HepG2 (cell line): ENCODE data around the gene PTGES3. TPM values are rescaled to one million over a fixed set of nuclear protein-coding genes. Genes with fewer than 3 reads are reported as not detected.

ENCODE experiments used
- ATAC-seq: fragments of 200-7000 bp; cut with Tn5 transposase; 3 replicates; pipeline ENCODE4 v1.9.1; 2020; ENCODE audit warnings: mild to moderate bottlenecking, moderate library complexity
- BruUV-seq: library from RNA; stranded (reverse); fragments of 400-500 nt; replicated peaks from 2 replicates; lab custom pipeline; 2021; lab: Mats Ljungman, UMichigan
- CTCF ChIA-PET: fragments of 300-600 bp; formaldehyde crosslinking; extraction: SDS; loops from one replicate; lab custom pipeline; 2021; ENCODE audit warnings: low total read pairs, inconsistent platforms, low intra/inter-chr PET ratio; lab: Yijun Ruan, JAX
- POLR2A ChIA-PET: fragments of 350-600 bp; sonication (Branson Sonifier 250); formaldehyde crosslinking; loops from one replicate; lab custom pipeline; 2020; ENCODE audit warnings: antibody characterized with exemption, inconsistent platforms; lab: Yijun Ruan, JAX
- DNase-seq: peaks from one replicate; pipeline ENCODE4 v3.0.0-alpha.2; 2015; ENCODE audit warnings: low spot score
- FAIRE-seq: peaks from 3 replicates; lab custom pipeline; 2011; peaks lifted over from hg19 to GRCh38; lab: Jason Lieb, UNC
- H2AFZ ChIP-seq: one replicate; pipeline ENCODE4 v1.6.1; 2011; ENCODE audit warnings: low read length, inconsistent platforms
- H3K27ac ChIP-seq: fragments of 300-600 bp; 3 replicates; pipeline ENCODE4 v1.8.0; 2011; ENCODE audit warnings: mixed run types, mild to moderate bottlenecking, mixed read lengths, low read length, inconsistent platforms; ENCODE audit not compliant: insufficient read depth; ENCODE audit errors: extremely low read length
- H3K27me3 ChIP-seq, 2 experiments: fragments of 200-600 bp in 1 of 2; 2 replicates in 1 of 2; 3 replicates in 1 of 2; pipeline versions ENCODE4 v1.6.0 to v1.8.0; 2011; ENCODE audit warnings: low read length in 2 of 2, mild to moderate bottlenecking in 2 of 2, moderate library complexity in 2 of 2, inconsistent platforms in 1 of 2; ENCODE audit not compliant: insufficient read depth in 2 of 2, control insufficient read depth in 1 of 2
- H3K36me3 ChIP-seq, 2 experiments: fragments of 200-600 bp in 1 of 2; replicated peaks in 1 of 2; 2 replicates in 1 of 2; 3 replicates in 1 of 2; pipeline versions ENCODE4 v1.5.1 to v1.8.0; 2011; ENCODE audit warnings: low read length in 2 of 2, inconsistent platforms in 1 of 2; ENCODE audit not compliant: insufficient read depth in 2 of 2, control insufficient read depth in 1 of 2
- H3K4me1 ChIP-seq: 2 replicates; pipeline ENCODE4 v1.5.1; 2012; ENCODE audit warnings: low read length, inconsistent platforms; ENCODE audit not compliant: insufficient read depth
- H3K4me2 ChIP-seq: 2 replicates; pipeline ENCODE4 v1.6.0; 2011; ENCODE audit warnings: low read depth, low read length, inconsistent platforms
- H3K4me3 ChIP-seq, 3 experiments: fragments of 200-600 bp in 1 of 3; sonication (generic), shearing (Covaris generic) in 1 of 3; replicated peaks in 1 of 3; 2 replicates each; pipeline ENCODE4 v1.5.1; 2011 to 2016; ENCODE audit warnings: low read length in 3 of 3, inconsistent platforms in 2 of 3, low read depth in 2 of 3, mild to moderate bottlenecking in 2 of 3, control low read depth in 1 of 3, mixed read lengths in 1 of 3; ENCODE audit not compliant: insufficient read depth in 1 of 3
- H3K79me2 ChIP-seq: one replicate; pipeline ENCODE4 v1.6.1; 2011; ENCODE audit warnings: low read length, inconsistent platforms; ENCODE audit not compliant: insufficient read depth
- H3K9ac ChIP-seq: 2 replicates; pipeline ENCODE4 v1.6.0; 2011; ENCODE audit warnings: mild to moderate bottlenecking, low read depth, low read length, inconsistent platforms; ENCODE audit not compliant: insufficient read depth
- H3K9me3 ChIP-seq: 2 replicates; pipeline ENCODE4 v1.5.1; 2012; ENCODE audit warnings: mild to moderate bottlenecking, low read length
- H4K20me1 ChIP-seq: 2 replicates; pipeline ENCODE4 v1.6.0; 2011; ENCODE audit warnings: inconsistent platforms, mild to moderate bottlenecking, low read length, moderate library complexity; ENCODE audit not compliant: insufficient read depth
- ARNTL ChIP-seq: sonication (generic); formaldehyde crosslinking; IDR thresholded peaks from 2 replicates; pipeline ENCODE4 v1.4.0; 2020; ENCODE audit warnings: mild to moderate bottlenecking, missing genetic modification reagents
- GTF3A ChIP-seq: sonication (generic); formaldehyde crosslinking; conservative IDR thresholded peaks from 2 replicates; pipeline ENCODE4 v1.4.0; 2020; ENCODE audit warnings: mild to moderate bottlenecking, missing genetic modification reagents
- KAT8 ChIP-seq: IDR thresholded peaks from 2 replicates; pipeline ENCODE4 v1.6.1; 2016; ENCODE audit warnings: missing genetic modification reagents, missing compliant biosample characterization
- SKI ChIP-seq: fragments of 450-650 bp; IDR thresholded peaks from one replicate; pipeline ENCODE4 v1.6.1; 2018; ENCODE audit warnings: mild to moderate bottlenecking; ENCODE audit not compliant: partially characterized antibody
- TMF1 ChIP-seq: sonication (generic); formaldehyde crosslinking; IDR thresholded peaks from 2 replicates; pipeline ENCODE4 v1.8.1; 2022; ENCODE audit warnings: low read depth, missing genetic modification reagents
- ZBTB20 ChIP-seq: sonication (generic); formaldehyde crosslinking; IDR thresholded peaks from 2 replicates; pipeline ENCODE4 v1.8.1; 2023; ENCODE audit warnings: missing genetic modification reagents, low read depth, mild to moderate bottlenecking, borderline replicate concordance
- ZBTB7B ChIP-seq: sonication (generic); formaldehyde crosslinking; IDR thresholded peaks from 2 replicates; pipeline ENCODE4 v1.4.0; 2020; ENCODE audit warnings: missing genetic modification reagents
- ZNF235 ChIP-seq: sonication (generic); formaldehyde crosslinking; IDR thresholded peaks from 2 replicates; pipeline ENCODE4 v1.8.1; 2023; ENCODE audit warnings: mild to moderate bottlenecking, missing genetic modification reagents, borderline replicate concordance
- ZNF562 ChIP-seq: sonication (generic); formaldehyde crosslinking; IDR thresholded peaks from 2 replicates; pipeline ENCODE4 v1.8.0; 2022; ENCODE audit warnings: missing genetic modification reagents, borderline replicate concordance
- ZNF720 ChIP-seq: sonication (generic); formaldehyde crosslinking; IDR thresholded peaks from 2 replicates; pipeline ENCODE4 v1.4.0; 2020; ENCODE audit warnings: missing genetic modification reagents
- ZSCAN22 ChIP-seq: sonication (generic); formaldehyde crosslinking; IDR thresholded peaks from 2 replicates; pipeline ENCODE4 v1.4.0; 2020; ENCODE audit warnings: mild to moderate bottlenecking, missing genetic modification reagents
- WGBS: methylation state at CpG from one replicate; pipeline ENCODE4 v1.1.6; 2017; ENCODE audit warnings: low lambda C conversion rate; 5-methylcytosine and 5-hydroxymethylcytosine counted together
- in situ Hi-C: cut with HindIII; loops from 2 replicates; pipeline ENCODE4 v1.10.0; 2017; ENCODE audit warnings: low pct_unique_long_range_greater_than_20kb; ENCODE audit not compliant: extremely low pct_ligation_motif_present
- intact Hi-C: fragments of 100-400 bp; cut with micrococcal nuclease; formaldehyde crosslinking; loops from one replicate; pipeline ENCODE4 v1.10.0; 2022; ENCODE audit not compliant: unreplicated experiment
- polyA plus RNA-seq, 8 experiments: library from polyadenylated mRNA; depleted of rRNA in 3 of 8; stranded (reverse) in 7 of 8; unstranded in 1 of 8; fragments of >200 nt; fragmentation: Illumina TruSeq in 4 of 8; extraction: Trizol in 4 of 8; gene quantifications; 2 replicates each; pipeline versions ENCODE4 v1.2.1 to v1.2.3, GENCODE V29; 2011 to 2016; ENCODE audit warnings: low read depth in 4 of 8, missing spikeins in 1 of 8, mixed read lengths in 1 of 8; ENCODE audit not compliant: insufficient read depth in 1 of 8
- total RNA-seq, 5 experiments: library from RNA; depleted of rRNA; stranded (reverse); fragments of >200 nt; fragmentation: Illumina TruSeq; extraction: Trizol; gene quantifications; 2 replicates each; pipeline ENCODE4 v1.2.3, GENCODE V29; 2016; ENCODE audit warnings: low read depth in 1 of 5
- TF ChIP-seq, protein P1 (sequence below): sonication (generic); formaldehyde crosslinking; IDR thresholded peaks from 2 replicates; pipeline ENCODE4 v1.8.1; 2023; ENCODE audit warnings: mild to moderate bottlenecking, missing genetic modification reagents, borderline replicate concordance
- TF ChIP-seq, protein P2 (sequence below): sonication (generic); formaldehyde crosslinking; IDR thresholded peaks from 2 replicates; pipeline ENCODE4 v1.5.1; 2020; ENCODE audit warnings: mild to moderate bottlenecking, missing genetic modification reagents
- TF ChIP-seq, protein P3 (sequence below): sonication (generic); formaldehyde crosslinking; IDR thresholded peaks from 2 replicates; pipeline ENCODE4 v1.4.0; 2020; ENCODE audit warnings: missing genetic modification reagents
- TF ChIP-seq, protein P4 (sequence below): sonication (generic); formaldehyde crosslinking; IDR thresholded peaks from 2 replicates; pipeline ENCODE4 v1.4.0; 2020; ENCODE audit warnings: missing genetic modification reagents
- TF ChIP-seq, protein P5 (sequence below): IDR thresholded peaks from 2 replicates; pipeline ENCODE4 v1.6.1; 2018; ENCODE audit warnings: missing genetic modification reagents

Gene PTGES3
- total and polyA plus RNA-seq, 2 of the 13 experiments (the other 11 are each of a cell fraction or from before 2014, with no cell fraction given) = 54.4 to 159 TPM

DNA sequence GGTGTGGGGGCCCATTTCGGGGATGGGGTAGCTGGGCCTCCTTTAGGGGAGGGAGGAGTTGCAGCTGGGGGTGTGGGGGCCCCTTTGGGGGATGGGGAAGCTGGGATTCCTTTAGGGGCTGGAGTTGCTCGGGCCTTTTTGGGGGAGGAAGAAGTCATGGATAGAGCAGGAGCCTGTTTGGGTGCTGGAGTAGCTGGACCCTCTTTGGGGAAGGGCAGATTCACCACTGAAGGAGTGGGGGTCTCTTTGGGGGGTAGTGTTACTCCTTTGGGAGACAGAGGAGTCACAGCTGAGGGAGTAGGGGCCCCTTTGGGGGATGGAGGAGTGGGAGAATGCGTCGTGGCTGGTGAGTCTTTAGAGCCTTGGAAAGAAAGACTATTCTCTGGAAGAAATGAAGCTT, 30.6 kb upstream of the PTGES3 start (continued):
- TF ChIP-seq, protein P1, sequence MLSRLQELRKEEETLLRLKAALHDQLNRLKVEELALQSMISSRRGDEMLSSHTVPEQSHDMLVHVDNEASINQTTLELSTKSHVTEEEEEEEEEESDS (CRISPR knock-in tag) = no peak
- TF ChIP-seq ZBTB20 (CRISPR knock-in tag) (no peak), TMF1 (CRISPR knock-in tag) (no peak), ZSCAN22 (CRISPR knock-in tag) (no peak), GTF3A (CRISPR knock-in tag) (no peak), ZNF562 (CRISPR knock-in tag) (no peak)
- TF ChIP-seq, protein P2, sequence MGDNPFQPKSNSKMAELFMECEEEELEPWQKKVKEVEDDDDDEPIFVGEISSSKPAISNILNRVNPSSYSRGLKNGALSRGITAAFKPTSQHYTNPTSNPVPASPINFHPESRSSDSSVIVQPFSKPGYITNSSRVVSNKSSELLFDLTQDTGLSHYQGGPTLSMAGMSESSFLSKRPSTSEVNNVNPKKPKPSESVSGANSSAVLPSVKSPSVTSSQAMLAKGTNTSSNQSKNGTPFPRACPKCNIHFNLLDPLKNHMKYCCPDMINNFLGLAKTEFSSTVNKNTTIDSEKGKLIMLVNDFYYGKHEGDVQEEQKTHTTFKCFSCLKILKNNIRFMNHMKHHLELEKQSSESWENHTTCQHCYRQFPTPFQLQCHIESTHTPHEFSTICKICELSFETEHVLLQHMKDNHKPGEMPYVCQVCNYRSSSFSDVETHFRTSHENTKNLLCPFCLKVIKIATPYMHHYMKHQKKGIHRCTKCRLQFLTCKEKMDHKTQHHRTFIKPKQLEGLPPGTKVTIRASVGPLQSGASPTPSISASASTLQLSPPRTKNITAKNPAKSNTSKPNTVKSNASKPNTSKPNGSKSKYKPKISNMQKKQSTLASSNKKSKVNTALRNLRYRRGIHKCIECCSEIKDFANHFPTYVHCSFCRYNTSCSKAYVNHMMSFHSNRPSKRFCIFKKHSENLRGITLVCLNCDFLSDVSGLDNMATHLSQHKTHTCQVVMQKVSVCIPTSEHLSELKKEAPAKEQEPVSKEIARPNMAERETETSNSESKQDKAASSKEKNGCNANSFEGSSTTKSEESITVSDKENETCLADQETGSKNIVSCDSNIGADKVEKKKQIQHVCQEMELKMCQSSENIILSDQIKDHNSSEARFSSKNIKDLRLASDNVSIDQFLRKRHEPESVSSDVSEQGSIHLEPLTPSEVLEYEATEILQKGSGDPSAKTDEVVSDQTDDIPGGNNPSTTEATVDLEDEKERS (CRISPR knock-in tag) = no peak

DNA sequence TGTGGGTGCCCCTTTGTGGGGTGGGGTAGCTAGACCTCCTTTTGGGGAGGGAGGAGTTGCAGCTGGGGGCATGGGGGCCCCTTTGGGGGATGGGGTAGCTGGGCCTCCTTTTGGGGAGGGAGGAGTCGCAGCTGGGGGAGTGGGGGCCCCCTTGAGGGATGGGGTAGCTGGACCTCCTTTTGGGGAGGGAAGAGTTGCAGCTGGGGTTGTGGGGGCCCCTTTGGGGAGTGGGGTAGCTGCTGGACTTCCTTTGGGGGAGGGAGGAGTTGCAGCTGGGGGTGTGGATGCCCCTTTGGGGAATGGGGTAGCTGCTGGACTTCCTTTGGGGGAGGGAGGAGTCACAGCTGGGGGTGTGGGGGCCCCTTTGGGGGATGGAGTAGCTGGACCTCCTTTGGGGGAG, 30.1 kb upstream of the PTGES3 start:
- Histone ChIP-seq H3K79me2 (peaks cover 68% of the 10 kb centered on the region), H3K4me2 (no peak overlapping the region), H3K4me3 (no peak overlapping the region), H3K9ac (no peak overlapping the region), H3K9me3 (no peaks in the 10 kb centered on the region), H3K36me3 (peaks cover 40 to 77% of the 10 kb centered on the region in 2 experiments), H3K27me3 (no peaks in the 10 kb centered on the region), H2AFZ (no peak overlapping the region), H3K27ac (no peak overlapping the region), H4K20me1 (peaks cover 76% of the 10 kb centered on the region), H3K4me1 (peaks cover 52% of the 10 kb centered on the region)
- in situ Hi-C loops (no loop called here), intact Hi-C loops (no loop called here)
- 100% methylated on average over 1 of the region's 1 CpG for WGBS
- ATAC-seq = no peak
- POLR2A ChIA-PET = interaction anchor here (0.9 to 1.9 kb wide), 4 partner anchors 9 to 81 kb away, joined by 3 to 5 read pairs (median 4); partner anchors contain the start of gene PTGES3
- FAIRE-seq = no peak
- CTCF ChIA-PET = no interaction called here
- no peak for DNase-seq
- no TSS peak for BruUV-seq
- TF ChIP-seq, protein P3, sequence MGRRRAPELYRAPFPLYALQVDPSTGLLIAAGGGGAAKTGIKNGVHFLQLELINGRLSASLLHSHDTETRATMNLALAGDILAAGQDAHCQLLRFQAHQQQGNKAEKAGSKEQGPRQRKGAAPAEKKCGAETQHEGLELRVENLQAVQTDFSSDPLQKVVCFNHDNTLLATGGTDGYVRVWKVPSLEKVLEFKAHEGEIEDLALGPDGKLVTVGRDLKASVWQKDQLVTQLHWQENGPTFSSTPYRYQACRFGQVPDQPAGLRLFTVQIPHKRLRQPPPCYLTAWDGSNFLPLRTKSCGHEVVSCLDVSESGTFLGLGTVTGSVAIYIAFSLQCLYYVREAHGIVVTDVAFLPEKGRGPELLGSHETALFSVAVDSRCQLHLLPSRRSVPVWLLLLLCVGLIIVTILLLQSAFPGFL = no peak
- TF ChIP-seq, protein P4, sequence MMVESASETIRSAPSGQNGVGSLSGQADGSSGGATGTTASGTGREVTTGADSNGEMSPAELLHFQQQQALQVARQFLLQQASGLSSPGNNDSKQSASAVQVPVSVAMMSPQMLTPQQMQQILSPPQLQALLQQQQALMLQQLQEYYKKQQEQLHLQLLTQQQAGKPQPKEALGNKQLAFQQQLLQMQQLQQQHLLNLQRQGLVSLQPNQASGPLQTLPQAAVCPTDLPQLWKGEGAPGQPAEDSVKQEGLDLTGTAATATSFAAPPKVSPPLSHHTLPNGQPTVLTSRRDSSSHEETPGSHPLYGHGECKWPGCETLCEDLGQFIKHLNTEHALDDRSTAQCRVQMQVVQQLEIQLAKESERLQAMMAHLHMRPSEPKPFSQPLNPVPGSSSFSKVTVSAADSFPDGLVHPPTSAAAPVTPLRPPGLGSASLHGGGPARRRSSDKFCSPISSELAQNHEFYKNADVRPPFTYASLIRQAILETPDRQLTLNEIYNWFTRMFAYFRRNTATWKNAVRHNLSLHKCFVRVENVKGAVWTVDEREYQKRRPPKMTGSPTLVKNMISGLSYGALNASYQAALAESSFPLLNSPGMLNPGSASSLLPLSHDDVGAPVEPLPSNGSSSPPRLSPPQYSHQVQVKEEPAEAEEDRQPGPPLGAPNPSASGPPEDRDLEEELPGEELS (CRISPR knock-in tag) = no peak
- TF ChIP-seq, protein P5, sequence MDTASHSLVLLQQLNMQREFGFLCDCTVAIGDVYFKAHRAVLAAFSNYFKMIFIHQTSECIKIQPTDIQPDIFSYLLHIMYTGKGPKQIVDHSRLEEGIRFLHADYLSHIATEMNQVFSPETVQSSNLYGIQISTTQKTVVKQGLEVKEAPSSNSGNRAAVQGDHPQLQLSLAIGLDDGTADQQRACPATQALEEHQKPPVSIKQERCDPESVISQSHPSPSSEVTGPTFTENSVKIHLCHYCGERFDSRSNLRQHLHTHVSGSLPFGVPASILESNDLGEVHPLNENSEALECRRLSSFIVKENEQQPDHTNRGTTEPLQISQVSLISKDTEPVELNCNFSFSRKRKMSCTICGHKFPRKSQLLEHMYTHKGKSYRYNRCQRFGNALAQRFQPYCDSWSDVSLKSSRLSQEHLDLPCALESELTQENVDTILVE (CRISPR knock-in tag) = no peak
- no peak for TF ChIP-seq KAT8 (CRISPR knock-in tag)
- no peak for TF ChIP-seq ARNTL (CRISPR knock-in tag)
- no peak for TF ChIP-seq ZBTB7B (CRISPR knock-in tag)
- no peak for TF ChIP-seq SKI
- no peak for TF ChIP-seq ZNF720 (CRISPR knock-in tag)
- no peak for TF ChIP-seq ZNF235
